K562 (cell line): ENCODE measurements around the gene SAMD4A. TPM values are rescaled to one million over a fixed set of nuclear protein-coding genes. Genes with fewer than 3 reads are reported as not detected.
A peak's percentile ranks its signal among the peaks of the same experiment; 100 is the strongest.

Experiments
- ATAC-seq: fragments of 200-7000 bp; cut with Tn5 transposase; 3 replicates; pipeline ENCODE4 v1.9.1; 2020; ENCODE audit warnings: moderate library complexity
- BruUV-seq: library from RNA; stranded (reverse); fragments of 400-500 nt; replicated peaks from 2 replicates; lab custom pipeline; 2021; lab: Mats Ljungman, UMichigan
- CTCF ChIA-PET: fragments of 300-600 bp; formaldehyde crosslinking; extraction: SDS; loops from one replicate; lab custom pipeline; 2021; ENCODE audit warnings: low intra/inter-chr PET ratio; lab: Yijun Ruan, JAX
- POLR2A ChIA-PET: fragments of 300-600, 350-650 bp; sonication (Branson Sonifier 250); formaldehyde crosslinking; extraction: SDS; loops from one replicate; lab custom pipeline; 2021; ENCODE audit warnings: antibody characterized with exemption, inconsistent platforms; lab: Yijun Ruan, JAX
- DNase-seq, 4 experiments: peaks; one replicate each; pipeline versions ENCODE4 v3.0.0 to v3.0.0-alpha.2; 2011 to 2018; ENCODE audit warnings: low spot score in 3 of 4, mixed read lengths in 3 of 4; ENCODE audit errors: extremely low read depth in 1 of 4
- FAIRE-seq: peaks from 2 replicates; lab custom pipeline; 2011; peaks lifted over from hg19 to GRCh38; lab: Jason Lieb, UNC
- H2AFZ ChIP-seq: 2 replicates; pipeline ENCODE4 v1.6.0; 2011; ENCODE audit warnings: low read depth, low read length, control low read depth, inconsistent platforms
- H3K27ac ChIP-seq: fragments of 200-600 bp; 3 replicates; pipeline ENCODE4 v1.8.0; 2011; ENCODE audit warnings: low read depth, mild to moderate bottlenecking, control low read depth, inconsistent platforms, low read length, moderate library complexity, mixed read lengths; ENCODE audit errors: extremely low read depth
- H3K27me3 ChIP-seq, 2 experiments: fragments of 300-600 bp in 1 of 2; 2 replicates in 1 of 2; 3 replicates in 1 of 2; pipeline versions ENCODE4 v1.6.0 to v1.8.0; 2011; ENCODE audit warnings: inconsistent platforms in 2 of 2, low read length in 2 of 2, mild to moderate bottlenecking in 1 of 2, mixed read lengths in 1 of 2, moderate library complexity in 1 of 2; ENCODE audit not compliant: control insufficient read depth in 2 of 2, insufficient read depth in 2 of 2
- H3K36me3 ChIP-seq: fragments of 300-600 bp; 3 replicates; pipeline ENCODE4 v1.8.0; 2011; ENCODE audit warnings: mild to moderate bottlenecking, low read length, inconsistent platforms; ENCODE audit not compliant: control insufficient read depth, insufficient read depth
- H3K4me1 ChIP-seq, 2 experiments: fragments of 200-600 bp in 1 of 2; replicated peaks in 1 of 2; 2 replicates in 1 of 2; 3 replicates in 1 of 2; pipeline versions ENCODE4 v1.5.1 to v1.8.0; 2011; ENCODE audit warnings: inconsistent platforms in 2 of 2, low read length in 2 of 2, mild to moderate bottlenecking in 1 of 2, mixed read lengths in 1 of 2, moderate library complexity in 1 of 2; ENCODE audit not compliant: control insufficient read depth in 2 of 2, insufficient read depth in 2 of 2
- H3K4me2 ChIP-seq: 2 replicates; pipeline ENCODE4 v1.6.1; 2011; ENCODE audit warnings: low read length, control low read depth, inconsistent platforms, mixed read lengths; ENCODE audit not compliant: insufficient read depth
- H3K4me3 ChIP-seq: fragments of 200-600 bp; sonication (generic), shearing (Covaris generic); 2 replicates; pipeline ENCODE4 v1.5.1; 2016; ENCODE audit warnings: control low read depth, inconsistent platforms
- H3K79me2 ChIP-seq: fragments of 200-600 bp; 3 replicates; pipeline ENCODE4 v1.8.0; 2011; ENCODE audit warnings: low read length, inconsistent platforms; ENCODE audit not compliant: control insufficient read depth, insufficient read depth
- H3K9ac ChIP-seq, 2 experiments: 2 replicates each; pipeline versions ENCODE4 v1.6.0 to v1.6.1; 2011; ENCODE audit warnings: low read depth in 2 of 2, low read length in 2 of 2, control low read depth in 1 of 2, inconsistent platforms in 1 of 2, mild to moderate bottlenecking in 1 of 2, mixed read lengths in 1 of 2; ENCODE audit not compliant: insufficient read depth in 1 of 2
- H3K9me1 ChIP-seq: one replicate; pipeline ENCODE4 v1.6.0; 2011; ENCODE audit warnings: inconsistent platforms, mild to moderate bottlenecking, low read length, moderate library complexity; ENCODE audit not compliant: control insufficient read depth, insufficient read depth
- H3K9me3 ChIP-seq: replicated peaks from 2 replicates; pipeline ENCODE4 v1.5.1; 2011; ENCODE audit warnings: low read depth, low read length, inconsistent platforms; ENCODE audit not compliant: control insufficient read depth, insufficient read depth
- H4K20me1 ChIP-seq: replicated peaks from 2 replicates; pipeline ENCODE4 v1.6.1; 2011; ENCODE audit warnings: low read length, inconsistent platforms, mixed read lengths; ENCODE audit not compliant: control insufficient read depth, insufficient read depth
- BCOR ChIP-seq: fragments of 450-650 bp; IDR thresholded peaks from 2 replicates; pipeline ENCODE4 v1.6.1; 2016
- CEBPG ChIP-seq, 3 experiments: fragments of 200-800 bp in 1 of 3; sonication (Bioruptor generic) in 1 of 3; sonication (generic) in 1 of 3; formaldehyde crosslinking in 1 of 3; IDR thresholded peaks in 2 of 3; conservative IDR thresholded peaks in 1 of 3; 2 replicates each; pipeline versions ENCODE4 v1.6.1 to v1.8.0; 2016 to 2022; ENCODE audit warnings: missing compliant biosample characterization in 2 of 3, missing genetic modification characterization in 2 of 3, mild to moderate bottlenecking in 1 of 3, missing genetic modification reagents in 1 of 3
- NFXL1 ChIP-seq: fragments of 450-650 bp; formaldehyde crosslinking; IDR thresholded peaks from 2 replicates; pipeline ENCODE4 v1.4.0; 2021; ENCODE audit warnings: mild to moderate bottlenecking
- SETDB1 ChIP-seq: IDR thresholded peaks from one replicate; pipeline ENCODE4 v1.6.1; 2012; ENCODE audit warnings: low read length, control low read depth, inconsistent platforms
- SMARCC2 ChIP-seq: fragments of 450-650 bp; IDR thresholded peaks from 2 replicates; pipeline ENCODE4 v1.6.1; 2017; ENCODE audit warnings: antibody characterized with exemption, moderate library complexity, mild to moderate bottlenecking, low read depth
- TRIM28 ChIP-seq: fragments of 450-650 bp; IDR thresholded peaks from 2 replicates; pipeline ENCODE4 v1.6.1; 2017
- ZBTB7A ChIP-seq: IDR thresholded peaks from 2 replicates; pipeline ENCODE4 v1.6.1; 2011; ENCODE audit warnings: low read depth, mild to moderate bottlenecking, low read length, moderate library complexity, borderline replicate concordance; ENCODE audit not compliant: control insufficient read depth
- WGBS: fragments of 100-300 bp; shearing (Covaris generic); methylation state at CpG from one replicate; pipeline ENCODE4 v1.1.6; 2016; ENCODE audit warnings: low coverage, mixed read lengths; ENCODE audit not compliant: insufficient coverage; ENCODE audit errors: missing lambda C conversion rate; 5-methylcytosine and 5-hydroxymethylcytosine counted together
- in situ Hi-C: fragments of 300-500 bp; cut with MboI; formaldehyde crosslinking; loops from 4 replicates; pipeline ENCODE4 v1.15.0; 2018; ENCODE audit warnings: inconsistent platforms, mixed read lengths
- intact Hi-C: fragments of 100-400 bp; cut with micrococcal nuclease; formaldehyde crosslinking; loops from 2 replicates; pipeline ENCODE4 v1.14.2; 2022
- polyA plus RNA-seq, 8 experiments: library from polyadenylated mRNA; depleted of rRNA in 4 of 8; stranded (reverse) in 5 of 8; unstranded in 3 of 8; fragments of >200 nt; fragmentation: Nextera tagmentation in 2 of 8; fragmentation: Illumina TruSeq in 1 of 8; extraction: Ambion mirVana in 2 of 8; extraction: Trizol in 1 of 8; gene quantifications; 2 replicates each; pipeline versions ENCODE4 v1.2.1 to v1.2.3, GENCODE V29; 2011 to 2014; ENCODE audit warnings: inconsistent platforms in 1 of 8, missing spikeins in 1 of 8
- total RNA-seq, 7 experiments: library from RNA; depleted of rRNA in 6 of 7; stranded (reverse); fragments of >200 nt in 6 of 7; fragmentation: Illumina TruSeq in 2 of 7; extraction: Trizol in 2 of 7; gene quantifications; 2 replicates each; pipeline versions ENCODE4 v1.2.1 to v1.2.3, GENCODE V29; 2011 to 2021; ENCODE audit warnings: low replicate concordance in 1 of 7
- TF ChIP-seq, protein P1 (sequence below): fragments of 250-450 bp; sonication (Bioruptor Pico); IDR thresholded peaks from 2 replicates; pipeline ENCODE4 v1.5.0; 2020; ENCODE audit warnings: mild to moderate bottlenecking, borderline replicate concordance

Gene SAMD4A
- total and polyA plus RNA-seq, 9 of the 15 experiments (the other 6 are each of a cell fraction or from before 2014, with no cell fraction given) = 0.66 to 6.8 (median 3.3) TPM

DNA sequence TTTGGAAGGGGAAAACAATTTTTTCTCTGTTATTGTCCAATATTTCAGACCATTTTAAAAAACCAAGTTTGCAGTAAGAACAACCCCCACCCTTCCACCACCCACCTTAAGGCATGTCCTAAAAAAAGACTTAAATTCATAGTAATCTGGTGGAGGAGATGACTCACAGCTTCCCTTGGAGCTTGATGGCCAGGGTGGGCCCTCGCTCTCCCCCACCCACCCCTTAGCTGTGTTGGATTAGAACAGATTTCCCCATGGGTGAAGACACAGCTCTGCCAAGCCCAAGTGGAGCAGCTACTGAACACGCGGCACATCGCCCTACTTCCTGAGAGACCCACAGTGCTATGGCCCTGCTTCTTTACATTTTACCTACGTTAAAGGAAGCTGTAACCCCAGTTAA lies 195.4 kb downstream of the SAMD4A start (continued):
- TF ChIP-seq TRIM28 (no peak), SETDB1 (no peak), SMARCC2 (no peak)

DNA sequence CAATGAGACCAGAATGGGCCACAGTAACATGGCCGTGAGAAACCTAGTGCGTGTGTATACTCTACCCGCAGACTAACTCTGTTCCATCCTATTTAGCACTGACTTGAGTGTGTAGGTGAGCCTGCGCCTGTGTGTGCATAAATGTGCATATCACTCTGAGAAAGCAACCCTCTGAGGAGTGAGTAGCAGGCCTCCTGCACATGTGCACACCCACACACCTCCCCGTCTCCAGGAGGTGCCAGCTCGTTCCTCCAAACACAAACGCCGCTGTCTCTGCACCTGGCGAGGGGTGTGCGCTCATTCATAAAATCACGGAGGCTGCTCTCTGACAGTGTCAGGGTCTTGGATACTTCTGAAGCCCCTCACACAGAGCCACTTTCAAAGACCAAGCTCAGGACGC lies 196.8 kb downstream of the SAMD4A start:
- no peaks in the 10 kb centered on the region for H4K20me1 ChIP-seq
- no peak overlapping the region for H3K4me2 ChIP-seq
- in situ Hi-C loops = no loop called here
- 99% methylated on average over 10 of the region's 12 CpGs for WGBS
- H3K4me1 ChIP-seq = peaks cover 12 to 28% of the 10 kb centered on the region in 2 experiments
- H3K9me3 ChIP-seq = no peaks in the 10 kb centered on the region
- TF ChIP-seq BCOR = no peak
- TF ChIP-seq, protein P1, sequence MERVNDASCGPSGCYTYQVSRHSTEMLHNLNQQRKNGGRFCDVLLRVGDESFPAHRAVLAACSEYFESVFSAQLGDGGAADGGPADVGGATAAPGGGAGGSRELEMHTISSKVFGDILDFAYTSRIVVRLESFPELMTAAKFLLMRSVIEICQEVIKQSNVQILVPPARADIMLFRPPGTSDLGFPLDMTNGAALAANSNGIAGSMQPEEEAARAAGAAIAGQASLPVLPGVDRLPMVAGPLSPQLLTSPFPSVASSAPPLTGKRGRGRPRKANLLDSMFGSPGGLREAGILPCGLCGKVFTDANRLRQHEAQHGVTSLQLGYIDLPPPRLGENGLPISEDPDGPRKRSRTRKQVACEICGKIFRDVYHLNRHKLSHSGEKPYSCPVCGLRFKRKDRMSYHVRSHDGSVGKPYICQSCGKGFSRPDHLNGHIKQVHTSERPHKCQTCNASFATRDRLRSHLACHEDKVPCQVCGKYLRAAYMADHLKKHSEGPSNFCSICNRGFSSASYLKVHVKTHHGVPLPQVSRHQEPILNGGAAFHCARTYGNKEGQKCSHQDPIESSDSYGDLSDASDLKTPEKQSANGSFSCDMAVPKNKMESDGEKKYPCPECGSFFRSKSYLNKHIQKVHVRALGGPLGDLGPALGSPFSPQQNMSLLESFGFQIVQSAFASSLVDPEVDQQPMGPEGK = no peak
- no peak for TF ChIP-seq CEBPG (CRISPR knock-in tag; IDR thresholded peaks at IDR 0.05)
- no peak for TF ChIP-seq CEBPG (tag; conservative IDR thresholded peaks at IDR 0.05 in 1 of 2, IDR thresholded peaks at IDR 0.05 in 1 of 2)
- TF ChIP-seq NFXL1 (CRISPR knock-in tag) = no peak
- no peak for TF ChIP-seq ZBTB7A
- no peaks in the 10 kb centered on the region for H3K9me1 ChIP-seq
- ATAC-seq (no peak), DNase-seq (no peak), FAIRE-seq (no peak)
- intact Hi-C loops = no loop called here
- H3K36me3 ChIP-seq = peaks cover 41% of the 10 kb centered on the region; the same call in 2 of the 3 replicates
- no TSS peak for BruUV-seq
- ChIA-PET POLR2A (no interaction called here), CTCF (no interaction called here)
- H3K27me3 ChIP-seq = no peaks in the 10 kb centered on the region
- H3K4me3 ChIP-seq = no peak overlapping the region
- no peak overlapping the region for H2AFZ ChIP-seq
- H3K9ac ChIP-seq = peak overlapping the region in 1 of 2 experiments; percentile 8; a peak in 1 of 4 replicates
- H3K79me2 ChIP-seq = no peaks in the 10 kb centered on the region; the same call in 2 of the 3 replicates
- no peak overlapping the region for H3K27ac ChIP-seq
